ENCODE measurements around the gene PHF11. TPM values are rescaled to one million over a fixed set of nuclear protein-coding genes. Genes with fewer than 3 reads are reported as not detected.

The PHF11 gene
- polyA plus RNA-seq, 2 of the 4 experiments (the other 2 are of a cell fraction), result 7.1 to 11.7 TPM

DNA sequence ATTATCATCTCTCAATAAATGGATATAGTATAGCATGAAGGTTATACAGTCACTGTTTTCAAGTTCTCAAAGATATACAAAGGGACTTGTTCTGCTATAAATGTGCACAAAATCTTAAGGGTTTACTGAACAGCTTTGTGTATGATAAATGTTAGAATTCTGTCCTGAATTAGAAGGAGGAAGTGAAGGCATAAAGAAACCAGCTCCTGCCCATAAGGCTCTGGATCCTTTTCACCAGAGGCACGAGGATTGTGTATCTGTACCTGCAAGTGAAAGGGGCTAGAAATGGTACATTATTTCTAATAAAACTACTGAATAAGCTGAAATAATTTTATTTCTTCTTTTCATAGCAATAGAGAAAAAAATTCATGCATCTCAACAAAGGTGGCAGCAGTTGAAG, 32.4 kb downstream of the PHF11 start:
- ChIA-PET CTCF (no interaction called here), POLR2A (no interaction called here)
- TF ChIP-seq TFCP2L1 (CRISPR knock-in tag; IDR thresholded peaks at IDR 0.05), result no peak
- no peak for TF ChIP-seq EP300 (IDR thresholded peaks at IDR 0.05)
- no peak for TF ChIP-seq HDAC2 (IDR thresholded peaks at IDR 0.05)
- TF ChIP-seq MAX (IDR thresholded peaks at IDR 0.05), result no peak
- no peak for TF ChIP-seq ZFP36 (IDR thresholded peaks at IDR 0.05; ENCODE audit: borderline replicate concordance, partially characterized antibody)
- no peak for TF ChIP-seq POLR2AphosphoS2 (conservative IDR thresholded peaks at IDR 0.05; ENCODE audit: low read length)
- no peak for TF ChIP-seq NPAS2 (CRISPR knock-in tag; IDR thresholded peaks at IDR 0.05; ENCODE audit: borderline replicate concordance)
- TF ChIP-seq ESRRA (IDR thresholded peaks at IDR 0.05; ENCODE audit: borderline replicate concordance, low read length), result no peak
- no peak for TF ChIP-seq PHF8 (IDR thresholded peaks at IDR 0.05; ENCODE audit: borderline replicate concordance, low read depth)
- TF ChIP-seq, protein P1, sequence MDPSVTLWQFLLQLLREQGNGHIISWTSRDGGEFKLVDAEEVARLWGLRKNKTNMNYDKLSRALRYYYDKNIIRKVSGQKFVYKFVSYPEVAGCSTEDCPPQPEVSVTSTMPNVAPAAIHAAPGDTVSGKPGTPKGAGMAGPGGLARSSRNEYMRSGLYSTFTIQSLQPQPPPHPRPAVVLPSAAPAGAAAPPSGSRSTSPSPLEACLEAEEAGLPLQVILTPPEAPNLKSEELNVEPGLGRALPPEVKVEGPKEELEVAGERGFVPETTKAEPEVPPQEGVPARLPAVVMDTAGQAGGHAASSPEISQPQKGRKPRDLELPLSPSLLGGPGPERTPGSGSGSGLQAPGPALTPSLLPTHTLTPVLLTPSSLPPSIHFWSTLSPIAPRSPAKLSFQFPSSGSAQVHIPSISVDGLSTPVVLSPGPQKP (IDR thresholded peaks at IDR 0.05; ENCODE audit: low read depth, low read length), result no peak
- Histone ChIP-seq H3K27ac (no peak overlapping the region), H3K4me3 (no peak overlapping the region), H3K4me1 (no peaks in the 10 kb centered on the region), H3K4me2 (no peak overlapping the region), H3K9me3 (no peaks in the 10 kb centered on the region)
- ATAC-seq, result no peak
- no peak for DNase-seq (ENCODE audit: low read depth in 1 of 2, low spot score in 1 of 2)
- WGBS (ENCODE audit: missing lambda C conversion rate), result 81% methylated on average over 1 of the region's 1 CpG
- no peak for FAIRE-seq

DNA sequence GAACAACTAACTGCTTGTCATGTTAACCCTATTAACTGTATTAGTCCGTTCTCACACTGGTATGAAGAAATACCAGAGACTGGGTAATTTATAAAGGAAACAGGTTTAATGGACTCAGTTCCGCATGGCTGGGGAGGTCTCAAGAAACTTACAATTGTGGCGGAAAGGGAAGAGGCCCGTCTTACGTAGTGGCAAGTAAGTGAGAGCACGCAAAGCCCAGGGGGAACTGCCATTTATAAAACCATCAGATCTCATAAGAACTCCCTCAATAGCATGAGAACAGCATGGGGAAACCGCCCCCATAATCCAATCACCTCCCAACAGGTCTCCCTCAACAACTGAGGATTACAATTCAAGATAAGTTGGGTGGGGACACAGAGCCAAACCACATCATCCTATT, 34.7 kb downstream of the PHF11 start:
- DNase-seq (ENCODE audit: low read depth in 1 of 2, low spot score in 1 of 2) (no peak), ATAC-seq (no peak), FAIRE-seq (no peak)
- ChIA-PET CTCF (no interaction called here), POLR2A (interaction anchor here (0.6 kb wide), 1 partner anchor 16 kb away, joined by 3 read pairs; no protein-coding TSS in a partner anchor)
- WGBS (ENCODE audit: missing lambda C conversion rate), result 94% methylated on average over 7 of the region's 7 CpGs
- no peak overlapping the region for H3K27ac ChIP-seq
- TF ChIP-seq TP53 (CRISPR knock-in tag; IDR thresholded peaks at IDR 0.05), result no peak
- no peak for TF ChIP-seq TFCP2L1 (CRISPR knock-in tag; IDR thresholded peaks at IDR 0.05)
- no peak for TF ChIP-seq FOSB (CRISPR knock-in tag; IDR thresholded peaks at IDR 0.05)
- TF ChIP-seq CTCF (IDR thresholded peaks at IDR 0.05), result no peak
- TF ChIP-seq ZSCAN20 (CRISPR knock-in tag; IDR thresholded peaks at IDR 0.05), result no peak
- TF ChIP-seq CHD4 (IDR thresholded peaks at IDR 0.05; ENCODE audit: borderline replicate concordance), result no peak
- TF ChIP-seq, protein P2, sequence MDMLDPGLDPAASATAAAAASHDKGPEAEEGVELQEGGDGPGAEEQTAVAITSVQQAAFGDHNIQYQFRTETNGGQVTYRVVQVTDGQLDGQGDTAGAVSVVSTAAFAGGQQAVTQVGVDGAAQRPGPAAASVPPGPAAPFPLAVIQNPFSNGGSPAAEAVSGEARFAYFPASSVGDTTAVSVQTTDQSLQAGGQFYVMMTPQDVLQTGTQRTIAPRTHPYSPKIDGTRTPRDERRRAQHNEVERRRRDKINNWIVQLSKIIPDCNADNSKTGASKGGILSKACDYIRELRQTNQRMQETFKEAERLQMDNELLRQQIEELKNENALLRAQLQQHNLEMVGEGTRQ (IDR thresholded peaks at IDR 0.05), result no peak
- no peak for TF ChIP-seq MAX (IDR thresholded peaks at IDR 0.05)
- no peak for TF ChIP-seq NR3C1 (IDR thresholded peaks at IDR 0.05)
- TF ChIP-seq SREBF2 (IDR thresholded peaks at IDR 0.05), result no peak
- TF ChIP-seq HEYL (CRISPR knock-in tag; IDR thresholded peaks at IDR 0.05), result no peak
- TF ChIP-seq RARB (CRISPR knock-in tag; IDR thresholded peaks at IDR 0.05), result no peak
- no peak for TF ChIP-seq SMC3 (IDR thresholded peaks at IDR 0.05)
- TF ChIP-seq NPAS2 (CRISPR knock-in tag; IDR thresholded peaks at IDR 0.05; ENCODE audit: borderline replicate concordance), result no peak
- no peaks in the 10 kb centered on the region for H3K9me3 ChIP-seq
- H3K4me1 ChIP-seq, result no peaks in the 10 kb centered on the region
- H3K4me2 ChIP-seq, result no peak overlapping the region
- H3K4me3 ChIP-seq, result no peak overlapping the region

DNA sequence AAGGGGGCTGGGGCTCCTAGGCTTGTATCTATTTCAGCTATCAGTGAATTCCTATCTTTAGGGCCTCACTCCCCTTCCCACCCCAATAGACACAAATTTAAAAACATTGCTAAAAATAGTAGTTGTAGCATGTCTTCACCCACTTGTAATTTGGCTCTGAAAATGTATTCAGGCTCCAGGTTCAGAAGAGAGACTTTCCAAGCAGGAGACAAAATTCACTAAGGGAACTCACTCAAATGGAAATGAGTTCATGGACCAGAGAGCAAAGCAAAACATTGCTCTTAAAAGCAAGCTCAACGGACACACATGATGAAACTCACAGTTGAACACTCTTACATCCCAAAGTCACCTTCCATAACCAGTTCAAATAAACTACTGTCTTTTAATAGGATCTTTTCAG, 36.8 kb downstream of the PHF11 start:
- no peak overlapping the region for H3K27ac ChIP-seq
- H3K4me3 ChIP-seq, result no peak overlapping the region
- WGBS (ENCODE audit: missing lambda C conversion rate), result 78% methylated on average over 1 of the region's 1 CpG
- ChIA-PET CTCF (no interaction called here), POLR2A (no interaction called here)
- ATAC-seq, result no peak
- no peak overlapping the region for H3K4me2 ChIP-seq
- TF ChIP-seq RAD21 (conservative IDR thresholded peaks at IDR 0.05 in 1 of 2, IDR thresholded peaks at IDR 0.05 in 1 of 2) (no peak), RNF2 (IDR thresholded peaks at IDR 0.05; ENCODE audit: borderline replicate concordance, low read depth) (no peak), MAZ (IDR thresholded peaks at IDR 0.05; ENCODE audit: borderline replicate concordance, low read depth, low read length) (no peak), JUN (IDR thresholded peaks at IDR 0.05) (no peak), HDAC2 (IDR thresholded peaks at IDR 0.05) (no peak), CHD2 (IDR thresholded peaks at IDR 0.05; ENCODE audit: low read length, partially characterized antibody) (no peak), PHF8 (IDR thresholded peaks at IDR 0.05; ENCODE audit: borderline replicate concordance, low read depth) (no peak), KDM1A (IDR thresholded peaks at IDR 0.05; ENCODE audit: low read depth) (no peak), CBX2 (IDR thresholded peaks at IDR 0.05; ENCODE audit: borderline replicate concordance, low read depth) (no peak), ATOH8 (CRISPR knock-in tag; IDR thresholded peaks at IDR 0.05; ENCODE audit: low read depth) (no peak), ZNF302 (CRISPR knock-in tag; IDR thresholded peaks at IDR 0.05) (no peak), RCOR1 (IDR thresholded peaks at IDR 0.05; ENCODE audit: low read depth, low read length) (no peak), TP53 (CRISPR knock-in tag; IDR thresholded peaks at IDR 0.05) (no peak)
- H3K4me1 ChIP-seq, result no peaks in the 10 kb centered on the region
- no peak for FAIRE-seq
- no peaks in the 10 kb centered on the region for H3K9me3 ChIP-seq
- DNase-seq (ENCODE audit: low read depth in 1 of 2, low spot score in 1 of 2), result no peak
